GM18951 (cell line): ENCODE measurements around the gene GNG10.
"Not testable (repeated sequence)": the region's sequence is repeated elsewhere in the genome, so short reads cannot be mapped to it uniquely, and the experiment has no call there.

Source experiments
- POLR2A ChIP-seq: IDR thresholded peaks from 4 replicates; pipeline ENCODE4 v1.6.1; 2011; ENCODE audit warnings: mild to moderate bottlenecking; ENCODE audit not compliant: insufficient read length, insufficient read depth; ENCODE audit errors: extremely low read depth
- in situ Hi-C: fragments of 300-500 bp; cut with MboI; formaldehyde crosslinking; loops from one replicate; pipeline ENCODE4 v1.12.0; 2022; ENCODE audit warnings: low sequenced_read_pairs, mixed read lengths, inconsistent platforms; ENCODE audit not compliant: unreplicated experiment

GNG10 gene

GRCh38 chr9:111661150-111661801 lies at the start of gene GNG10:
Gene GNG10 (plus strand): TSS chr9:111661605. CDS start chr9:111661635, 30 bp downstream.
- TF ChIP-seq POLR2A, result peak; percentile 66
- in situ Hi-C loops, result no loop called here

- TF ChIP-seq POLR2A, result no peak
- in situ Hi-C loops, result no loop called here
Measured at GRCh38 chr9:111613436-111614040, 47.9 kb upstream of the GNG10 start.

- in situ Hi-C loops, result no loop called here
- no peak for TF ChIP-seq POLR2A
Measured at GRCh38 chr9:111615928-111616327, 45.5 kb upstream of the GNG10 start.

DNA sequence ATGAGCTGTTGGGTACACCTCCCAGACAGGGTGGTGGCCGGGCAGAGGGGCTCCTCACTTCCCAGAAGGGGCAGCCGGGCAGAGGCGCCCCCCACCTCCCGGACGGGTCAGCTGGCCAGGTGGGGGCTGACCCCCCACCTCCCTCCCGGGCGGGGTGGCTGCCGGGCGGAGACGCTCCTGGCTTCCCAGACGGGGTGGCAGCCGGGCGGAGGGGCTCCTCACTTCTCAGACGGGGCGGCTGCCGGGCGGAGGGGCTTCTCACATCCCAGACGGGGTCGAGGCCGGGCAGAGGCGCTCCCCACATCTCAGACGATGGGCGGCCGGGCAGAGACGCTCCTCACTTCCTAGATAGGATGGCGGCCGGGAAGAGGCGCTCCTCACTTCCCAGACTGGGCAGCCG lies 44.1 kb upstream of the GNG10 start:
- in situ Hi-C loops, result not testable (repeated sequence)

DNA sequence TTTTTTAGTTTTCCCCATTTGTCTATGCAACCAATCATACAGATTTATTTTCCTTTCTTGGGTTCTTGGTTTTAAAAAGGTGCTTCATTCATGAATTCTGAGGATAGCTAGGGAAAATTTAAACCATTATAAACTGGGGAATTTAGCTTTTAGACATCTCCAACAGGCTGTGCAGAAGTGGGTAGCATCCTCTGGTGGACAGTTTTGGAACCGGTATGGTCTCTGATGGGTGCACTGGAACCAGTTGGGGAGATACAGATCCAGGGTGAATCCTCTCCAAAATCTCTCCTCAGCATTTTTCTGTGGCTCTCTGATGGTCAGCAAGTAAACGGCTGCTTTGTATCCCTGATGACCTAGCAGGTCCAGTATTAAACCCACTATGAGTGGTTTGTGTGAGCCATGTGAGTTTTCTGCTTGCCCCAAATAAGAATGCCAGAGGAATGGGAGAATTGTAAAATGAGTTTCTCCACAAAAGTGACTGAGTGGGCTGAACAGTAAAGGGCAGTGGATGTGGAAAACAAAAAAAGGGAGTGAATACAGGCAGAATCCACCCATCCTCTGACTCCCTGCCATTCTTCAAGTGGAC lies 39.4 kb upstream of the GNG10 start:
- in situ Hi-C loops, result no loop called here
- no peak for TF ChIP-seq POLR2A

GRCh38 chr9:111622626-111623025 lies 38.8 kb upstream of the GNG10 start:
- TF ChIP-seq POLR2A, result no peak
- in situ Hi-C loops, result no loop called here

GRCh38 chr9:111627260-111627963 lies 34.0 kb upstream of the GNG10 start:
- TF ChIP-seq POLR2A, result no peak
- in situ Hi-C loops, result no loop called here

DNA sequence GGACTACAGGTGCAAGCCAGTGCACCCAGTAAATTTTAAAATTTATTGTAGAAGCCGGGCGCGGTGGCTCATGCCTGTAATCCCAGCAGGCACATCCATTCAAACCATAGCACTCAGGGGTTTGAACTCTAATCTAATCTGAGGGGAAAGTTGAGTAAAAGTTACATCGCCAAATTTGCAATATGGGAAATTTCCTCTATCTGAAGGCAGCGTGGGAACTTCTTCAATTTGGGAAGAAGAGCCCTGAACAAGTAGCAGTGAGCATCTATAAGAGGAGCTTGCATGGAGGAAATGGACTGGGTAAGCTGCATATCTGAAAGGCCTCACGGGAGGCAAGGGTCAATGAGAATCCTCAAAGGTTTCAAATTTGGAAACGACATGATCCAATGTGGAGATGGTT lies 33.0 kb upstream of the GNG10 start:
- in situ Hi-C loops, result no loop called here
- TF ChIP-seq POLR2A, result no peak

GRCh38 chr9:111630182-111630963 lies 31.0 kb upstream of the GNG10 start:
- no peak for TF ChIP-seq POLR2A
- in situ Hi-C loops, result no loop called here

DNA sequence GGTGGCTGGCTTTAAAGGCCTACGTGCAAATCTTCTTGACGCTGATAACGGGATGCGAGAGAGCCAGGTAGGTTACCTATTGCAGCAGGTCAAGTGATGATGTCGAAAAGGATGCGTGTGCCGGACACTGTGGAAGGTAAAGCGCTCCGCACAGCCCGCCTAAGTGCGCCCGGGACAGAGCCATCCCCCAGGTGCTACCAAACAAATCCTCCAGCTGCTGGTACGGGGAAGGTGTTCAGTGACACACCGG lies 30.5 kb upstream of the GNG10 start:
- in situ Hi-C loops, result no loop called here
- TF ChIP-seq POLR2A, result no peak

DNA sequence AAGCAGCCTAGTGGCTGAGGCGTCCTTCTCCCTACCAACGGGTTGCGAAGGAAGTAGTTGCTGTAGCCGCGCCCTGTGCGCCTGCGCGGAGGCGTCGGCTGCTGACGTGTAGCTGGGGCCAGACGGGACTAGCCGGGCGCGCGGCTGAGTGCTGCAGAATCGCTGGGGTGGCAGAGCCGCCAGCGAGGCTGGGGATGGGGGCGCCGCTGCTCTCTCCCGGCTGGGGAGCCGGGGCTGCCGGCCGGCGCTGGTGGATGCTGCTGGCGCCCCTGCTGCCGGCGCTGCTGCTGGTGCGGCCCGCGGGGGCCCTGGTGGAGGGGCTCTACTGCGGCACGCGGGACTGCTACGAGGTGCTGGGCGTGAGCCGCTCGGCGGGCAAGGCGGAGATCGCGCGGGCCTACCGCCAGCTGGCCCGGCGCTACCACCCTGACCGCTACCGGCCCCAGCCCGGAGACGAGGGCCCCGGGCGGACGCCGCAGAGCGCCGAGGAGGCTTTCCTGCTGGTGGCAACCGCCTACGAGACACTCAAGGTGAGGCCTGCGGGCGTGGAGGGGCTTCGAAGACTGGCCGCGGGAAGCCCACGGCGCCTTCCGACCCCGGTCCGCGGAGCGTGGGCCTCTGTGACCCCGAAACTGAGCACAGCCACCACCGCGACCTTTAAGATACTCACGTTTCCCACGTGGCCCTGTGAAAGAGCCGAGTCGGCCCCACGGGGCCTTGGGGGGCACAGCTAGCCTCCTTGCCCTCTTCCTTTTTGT lies 30.0 kb upstream of the GNG10 start, which contains the start of gene DNAJC25:
Gene DNAJC25, plus strand, starts transcription at position 121 of the 758 bp plus-strand sequence. Its CDS starts 74 bp downstream, at position 195.
- TF ChIP-seq POLR2A, result peak; percentile 100
- in situ Hi-C loops, result no loop called here

GRCh38 chr9:111632060-111632459 lies 29.3 kb upstream of the GNG10 start:
- no peak for TF ChIP-seq POLR2A
- in situ Hi-C loops, result no loop called here
